PC-3 (cell line): Measurements from ENCODE around the gene IER3IP1. TPM values are rescaled to one million over a fixed set of nuclear protein-coding genes. Genes with fewer than 3 reads are reported as not detected.

Experiments used
- ATAC-seq: fragments of 200-7000 bp; cut with Tn5 transposase; 2 replicates; pipeline ENCODE4 v1.9.1; 2020; ENCODE audit warnings: mild to moderate bottlenecking, moderate library complexity
- BruUV-seq: library from RNA; stranded (reverse); fragments of 400-500 nt; replicated peaks from 2 replicates; lab custom pipeline; 2021; lab: Mats Ljungman, UMichigan
- CTCF ChIA-PET: fragments of 300-600 bp; sonication (Branson Sonifier 250); formaldehyde crosslinking; loops from one replicate; lab custom pipeline; 2022; ENCODE audit warnings: antibody characterized with exemption; lab: Charles Lee
- POLR2A ChIA-PET: fragments of 300-600 bp; sonication (Branson Sonifier 250); formaldehyde crosslinking; loops from one replicate; lab custom pipeline; 2022; ENCODE audit warnings: antibody characterized with exemption; ENCODE audit not compliant: unreplicated experiment; lab: Charles Lee
- DNase-seq: peaks from one replicate; pipeline ENCODE4 v3.0.0-alpha.2; 2015
- H2AFZ ChIP-seq: fragments of 300-600 bp; sonication (generic); 2 replicates; pipeline ENCODE4 v1.6.0; 2016; ENCODE audit warnings: antibody characterized with exemption, low read length
- H3F3A ChIP-seq: fragments of 300-600 bp; sonication (generic); one replicate; pipeline ENCODE4 v1.6.0; 2017; ENCODE audit warnings: antibody characterized with exemption, low read length, control low read depth, mild to moderate bottlenecking; ENCODE audit not compliant: unreplicated experiment
- H3K27ac ChIP-seq: fragments of 300-600 bp; sonication (generic); 2 replicates; pipeline ENCODE4 v1.5.1; 2016; ENCODE audit warnings: mild to moderate bottlenecking, low read length
- H3K27me3 ChIP-seq: fragments of 300-600 bp; sonication (generic); 2 replicates; pipeline ENCODE4 v1.6.1; 2016; ENCODE audit warnings: low read length, mixed read lengths
- H3K36me3 ChIP-seq: fragments of 300-600 bp; sonication (generic); 2 replicates; pipeline ENCODE4 v1.6.1; 2016; ENCODE audit warnings: low read depth, mixed run types, low read length, mixed read lengths
- H3K4me1 ChIP-seq: fragments of 300-600 bp; sonication (generic); 2 replicates; pipeline ENCODE4 v1.5.1; 2016; ENCODE audit warnings: low read length; ENCODE audit not compliant: insufficient read depth
- H3K4me2 ChIP-seq: fragments of 300-600 bp; sonication (generic); 2 replicates; pipeline ENCODE4 v1.6.0; 2016; ENCODE audit warnings: low read length
- H3K4me3 ChIP-seq: fragments of 300-600 bp; sonication (generic); 2 replicates; pipeline ENCODE4 v1.5.1; 2016; ENCODE audit warnings: mild to moderate bottlenecking, low read length, mixed read lengths
- H3K79me2 ChIP-seq: fragments of 300-600 bp; sonication (generic); 2 replicates; pipeline ENCODE4 v1.6.1; 2017; ENCODE audit warnings: low read length, mixed read lengths
- H3K9ac ChIP-seq: fragments of 300-600 bp; sonication (generic); 2 replicates; pipeline ENCODE4 v1.6.0; 2016; ENCODE audit warnings: mild to moderate bottlenecking, low read length
- H3K9me2 ChIP-seq: fragments of 300-600 bp; sonication (generic); replicated peaks from 2 replicates; pipeline ENCODE4 v1.6.1; 2016; ENCODE audit warnings: mixed run types, low read length, mixed read lengths
- H3K9me3 ChIP-seq: fragments of 300-600 bp; sonication (generic); 2 replicates; pipeline ENCODE4 v1.6.1; 2016; ENCODE audit warnings: low read length, mixed read lengths
- H4K20me1 ChIP-seq: fragments of 300-600 bp; sonication (generic); 2 replicates; pipeline ENCODE4 v1.6.1; 2016; ENCODE audit warnings: low read length, mixed read lengths
- CTCF ChIP-seq: fragments of 300-600 bp; sonication (generic); conservative IDR thresholded peaks from 2 replicates; pipeline ENCODE4 v1.5.1; 2017; ENCODE audit warnings: antibody characterized with exemption, low read depth, mild to moderate bottlenecking, low read length
- EZH2 ChIP-seq: fragments of 300-600 bp; sonication (generic); IDR thresholded peaks from one replicate; pipeline ENCODE4 v1.6.1; 2017; ENCODE audit warnings: antibody characterized with exemption, mild to moderate bottlenecking, low read length; ENCODE audit not compliant: unreplicated experiment
- EZH2phosphoT487 ChIP-seq: fragments of 300-600 bp; sonication (generic); IDR thresholded peaks from 2 replicates; pipeline ENCODE4 v1.6.1; 2018; ENCODE audit warnings: mild to moderate bottlenecking, antibody characterized with exemption, low read length, borderline replicate concordance
- intact Hi-C: fragments of 100-400 bp; cut with micrococcal nuclease; formaldehyde crosslinking; loops from 2 replicates; pipeline ENCODE4 v1.9.0; 2023
- total RNA-seq: library from RNA; depleted of rRNA; stranded (reverse); fragments of >200 nt; gene quantifications from 2 replicates; pipeline ENCODE4 v1.2.3, GENCODE V29; 2014

The IER3IP1 gene
- total RNA-seq, 1 experiment from 2014 or later = 23.2 TPM

- H3K79me2 ChIP-seq = peaks cover 21% of the 10 kb centered on the region
- BruUV-seq = no TSS peak
- ChIA-PET CTCF (no interaction called here), POLR2A (no interaction called here)
- TF ChIP-seq EZH2 (no peak), CTCF (no peak), EZH2phosphoT487 (no peak)
- H3K36me3 ChIP-seq = no peaks in the 10 kb centered on the region
- intact Hi-C loops = no loop called here
- H3K9me3 ChIP-seq = no peaks in the 10 kb centered on the region
- H2AFZ ChIP-seq = no peak overlapping the region
- no peak overlapping the region for H3K9ac ChIP-seq
- DNase-seq = no peak
- H3K9me2 ChIP-seq = no peaks in the 10 kb centered on the region
- no peak overlapping the region for H3K4me2 ChIP-seq
- no peaks in the 10 kb centered on the region for H3F3A ChIP-seq
- H3K27me3 ChIP-seq = no peaks in the 10 kb centered on the region
- ATAC-seq = no peak
- no peak overlapping the region for H3K4me3 ChIP-seq
- H3K4me1 ChIP-seq = no peaks in the 10 kb centered on the region
- no peak overlapping the region for H3K27ac ChIP-seq
- no peaks in the 10 kb centered on the region for H4K20me1 ChIP-seq
These were observed 34.9 kb downstream of the IER3IP1 start for GRCh38 chr18:47141289-47141688.

- Histone ChIP-seq H3K9me3 (no peaks in the 10 kb centered on the region), H3K9me2 (no peaks in the 10 kb centered on the region), H3F3A (no peaks in the 10 kb centered on the region), H3K4me2 (no peak overlapping the region), H3K27ac (no peak overlapping the region), H4K20me1 (no peaks in the 10 kb centered on the region), H3K27me3 (no peaks in the 10 kb centered on the region), H3K9ac (no peak overlapping the region), H3K4me3 (no peak overlapping the region), H3K4me1 (no peaks in the 10 kb centered on the region), H3K79me2 (no peaks in the 10 kb centered on the region), H2AFZ (no peak overlapping the region), H3K36me3 (no peaks in the 10 kb centered on the region)
- intact Hi-C loops = no loop called here
- ATAC-seq (no peak), DNase-seq (no peak)
- TF ChIP-seq EZH2 = no peak
- TF ChIP-seq CTCF = no peak
- no peak for TF ChIP-seq EZH2phosphoT487
- ChIA-PET POLR2A (no interaction called here), CTCF (no interaction called here)
- no TSS peak for BruUV-seq
These were observed 55.0 kb downstream of the IER3IP1 start for GRCh38 chr18:47121146-47121545.

- no TSS peak for BruUV-seq
- H3K27ac ChIP-seq = no peak overlapping the region
- TF ChIP-seq EZH2phosphoT487 (no peak), CTCF (no peak), EZH2 (no peak)
- no peaks in the 10 kb centered on the region for H3K27me3 ChIP-seq
- no peaks in the 10 kb centered on the region for H4K20me1 ChIP-seq
- POLR2A ChIA-PET = no interaction called here
- DNase-seq = no peak
- no peaks in the 10 kb centered on the region for H3K9me2 ChIP-seq
- H3K79me2 ChIP-seq = no peaks in the 10 kb centered on the region
- H3K36me3 ChIP-seq = no peaks in the 10 kb centered on the region
- no peak for ATAC-seq
- CTCF ChIA-PET = no interaction called here
- no peak overlapping the region for H3K9ac ChIP-seq
- H3K4me1 ChIP-seq = no peaks in the 10 kb centered on the region
- intact Hi-C loops = no loop called here
- H3F3A ChIP-seq = no peaks in the 10 kb centered on the region
- H3K4me3 ChIP-seq = no peak overlapping the region
- no peak overlapping the region for H2AFZ ChIP-seq
- no peaks in the 10 kb centered on the region for H3K9me3 ChIP-seq
- H3K4me2 ChIP-seq = no peak overlapping the region
These were observed 55.7 kb downstream of the IER3IP1 start for GRCh38 chr18:47120428-47120827.
